Measurements from ENCODE around the gene FLRT3. TPM values are rescaled to one million over a fixed set of nuclear protein-coding genes. Genes with fewer than 3 reads are reported as not detected.

The FLRT3 gene
- total and polyA plus RNA-seq, 2 experiments from 2014 or later: 0.17 to 0.45 TPM

GRCh38 chr20:14336686-14337085 is 726 bp downstream of the FLRT3 start:
- peak; percentile 12 for DNase-seq (ENCODE audit: low spot score)
- no peak overlapping the region for H3K27ac Mint-ChIP-seq
- Histone ChIP-seq H3K27me3 (ENCODE audit: insufficient read depth) (peaks cover 16% of the 10 kb centered on the region), H3K4me2 (peak overlapping the region; percentile 70), H3K4me1 (ENCODE audit: insufficient read depth) (peaks cover 17% of the 10 kb centered on the region), H3K27ac (ENCODE audit: low read depth) (no peak overlapping the region), H3K79me2 (replicated peaks; ENCODE audit: insufficient read depth) (no peaks in the 10 kb centered on the region), H3K9me2 (ENCODE audit: insufficient read depth) (no peaks in the 10 kb centered on the region; the same call in 1 of the 2 replicates), H2AFZ (no peak overlapping the region), H3F3A (replicated peaks; ENCODE audit: low read depth) (no peaks in the 10 kb centered on the region), H3K36me3 (ENCODE audit: insufficient read depth) (no peaks in the 10 kb centered on the region), H3K4me3 (0 out of 2 replicates have a peak overlapping the region, but pooled peaks have one; percentile 43), H4K20me1 (replicated peaks; ENCODE audit: insufficient read depth) (no peaks in the 10 kb centered on the region)
- H3K4me1 Mint-ChIP-seq: peaks cover 33% of the 10 kb centered on the region
- no peaks in the 10 kb centered on the region for H3K27me3 Mint-ChIP-seq (ENCODE audit: insufficient read depth, low read depth, poor library complexity)
- H3K36me3 Mint-ChIP-seq (ENCODE audit: low read depth): no peaks in the 10 kb centered on the region
- H3K9me3 Mint-ChIP-seq: no peaks in the 10 kb centered on the region
- H3K4me3 Mint-ChIP-seq: no peak overlapping the region
- ATAC-seq: peak; percentile 49
- TF ChIP-seq NANOG (IDR thresholded peaks at IDR 0.05; ENCODE audit: borderline replicate concordance) (no peak), CREB1 (CRISPR knock-in tag; IDR thresholded peaks at IDR 0.05; ENCODE audit: low read depth) (no peak), ZNF331 (CRISPR knock-in tag; IDR thresholded peaks at IDR 0.05; ENCODE audit: low read depth) (no peak), EZH2phosphoT487 (IDR thresholded peaks at IDR 0.05; ENCODE audit: unreplicated experiment) (no peak), ZNF114 (CRISPR knock-in tag; IDR thresholded peaks at IDR 0.05) (no peak), EZH2 (IDR thresholded peaks at IDR 0.05; ENCODE audit: low read depth, unreplicated experiment) (no peak), POLR2AphosphoS5 (IDR thresholded peaks at IDR 0.05; ENCODE audit: low read depth) (no peak), ETS1 (IDR thresholded peaks at IDR 0.05) (no peak), JUNB (IDR thresholded peaks at IDR 0.05; ENCODE audit: unreplicated experiment) (no peak), CTCF (conservative IDR thresholded peaks at IDR 0.05; ENCODE audit: low read depth in 2 of 2) (no peak), STAT1 (IDR thresholded peaks at IDR 0.05; ENCODE audit: unreplicated experiment) (no peak), ZNF462 (CRISPR knock-in tag; IDR thresholded peaks at IDR 0.05) (no peak), REST (IDR thresholded peaks at IDR 0.05; ENCODE audit: unreplicated experiment) (no peak)
